Measurements from ENCODE around the gene POLR2C.
A peak's percentile ranks its signal among the peaks of the same experiment; 100 is the strongest.

POLR2C gene

DNA sequence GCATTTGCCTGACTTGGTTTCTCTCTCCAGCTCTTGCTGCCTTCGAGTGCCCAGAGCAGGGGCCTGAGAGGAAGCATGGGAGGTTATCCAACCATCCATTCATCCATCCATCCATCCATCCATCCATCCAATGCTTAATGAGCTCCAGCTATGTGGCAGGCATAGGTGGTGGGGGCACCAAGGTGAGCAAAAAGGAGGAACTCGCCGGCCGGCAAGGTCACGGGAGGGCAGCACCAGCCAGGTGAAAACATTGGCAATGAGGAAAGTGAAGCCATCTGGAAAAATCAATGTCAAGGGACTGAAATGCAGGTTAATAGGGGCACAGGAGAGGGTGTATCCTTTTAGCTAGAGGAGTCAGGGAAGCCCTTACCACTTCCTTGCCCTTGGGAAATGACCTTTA is 42.0 kb downstream of the POLR2C start:
- DNase-seq: no peak

GRCh38 chr16:57505169-57505568 is 42.7 kb downstream of the POLR2C start:
- no peak for DNase-seq

DNA sequence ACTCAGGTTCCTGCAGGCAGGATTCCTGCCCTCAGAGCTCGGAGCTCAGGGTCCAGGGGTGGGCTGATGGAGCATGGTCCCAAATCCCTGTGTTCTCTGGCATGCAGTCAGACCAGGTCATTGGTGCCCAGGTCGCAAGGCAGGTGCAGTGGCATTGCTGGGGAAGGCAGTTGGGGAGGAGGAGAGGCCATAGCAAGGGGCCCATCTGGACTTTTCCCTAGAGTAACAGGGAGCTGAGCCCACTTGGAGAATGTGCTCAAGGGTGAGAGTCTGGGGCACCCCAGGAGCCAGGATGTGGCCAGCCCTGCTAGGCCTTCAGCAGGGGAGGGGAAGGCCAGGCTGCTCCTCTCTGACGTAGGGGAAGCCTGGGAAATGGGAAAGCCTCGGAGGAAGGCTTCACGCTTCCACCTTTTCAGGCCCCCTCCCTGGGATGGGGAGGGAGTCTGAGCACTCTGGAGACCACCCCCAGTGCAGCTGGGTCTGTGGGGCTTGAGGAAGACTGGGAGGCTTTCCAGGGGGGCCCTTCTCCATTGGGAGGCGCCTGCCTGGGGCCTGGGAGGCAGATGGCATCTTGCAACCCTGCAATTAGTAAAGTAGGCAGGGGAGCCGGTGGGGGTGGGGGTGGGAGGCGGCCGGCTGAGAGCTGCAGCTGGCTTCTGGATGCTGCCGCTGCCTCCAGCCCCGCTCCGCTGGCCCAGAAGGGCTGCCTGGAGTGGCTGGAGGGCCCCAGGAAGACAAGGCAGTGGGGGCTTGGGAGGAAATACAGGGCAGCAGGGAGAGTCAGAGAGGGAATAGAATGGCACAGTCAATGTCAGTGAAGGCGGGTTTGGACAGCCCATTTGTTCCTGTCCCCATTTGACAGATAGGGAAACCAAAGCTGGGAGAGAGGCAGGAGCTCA is 44.9 kb downstream of the POLR2C start:
- DNase-seq: peak; percentile 62

DNA sequence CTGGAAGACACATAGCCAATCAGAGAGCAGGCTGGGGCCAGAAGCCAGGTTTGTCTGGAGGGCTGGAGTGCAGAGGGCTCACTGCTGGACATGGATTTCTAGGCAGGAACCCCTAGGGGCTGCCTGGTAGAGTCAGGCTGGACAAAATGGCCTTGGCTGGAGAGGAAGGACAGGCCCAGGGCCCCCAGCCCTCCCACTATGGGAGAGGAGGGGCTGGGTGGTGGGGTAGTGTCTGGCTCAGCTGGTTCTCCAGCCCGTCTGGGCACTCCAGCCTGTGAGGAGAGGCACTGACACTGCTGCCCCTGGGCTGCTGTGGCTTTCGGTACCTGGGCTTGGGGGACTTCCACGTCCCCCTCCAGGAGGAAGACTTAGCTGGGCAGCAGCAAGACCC is 45.6 kb downstream of the POLR2C start:
- DNase-seq: no peak

GRCh38 chr16:57509231-57509923 is 46.9 kb downstream of the POLR2C start:
- no peak for DNase-seq

DNA sequence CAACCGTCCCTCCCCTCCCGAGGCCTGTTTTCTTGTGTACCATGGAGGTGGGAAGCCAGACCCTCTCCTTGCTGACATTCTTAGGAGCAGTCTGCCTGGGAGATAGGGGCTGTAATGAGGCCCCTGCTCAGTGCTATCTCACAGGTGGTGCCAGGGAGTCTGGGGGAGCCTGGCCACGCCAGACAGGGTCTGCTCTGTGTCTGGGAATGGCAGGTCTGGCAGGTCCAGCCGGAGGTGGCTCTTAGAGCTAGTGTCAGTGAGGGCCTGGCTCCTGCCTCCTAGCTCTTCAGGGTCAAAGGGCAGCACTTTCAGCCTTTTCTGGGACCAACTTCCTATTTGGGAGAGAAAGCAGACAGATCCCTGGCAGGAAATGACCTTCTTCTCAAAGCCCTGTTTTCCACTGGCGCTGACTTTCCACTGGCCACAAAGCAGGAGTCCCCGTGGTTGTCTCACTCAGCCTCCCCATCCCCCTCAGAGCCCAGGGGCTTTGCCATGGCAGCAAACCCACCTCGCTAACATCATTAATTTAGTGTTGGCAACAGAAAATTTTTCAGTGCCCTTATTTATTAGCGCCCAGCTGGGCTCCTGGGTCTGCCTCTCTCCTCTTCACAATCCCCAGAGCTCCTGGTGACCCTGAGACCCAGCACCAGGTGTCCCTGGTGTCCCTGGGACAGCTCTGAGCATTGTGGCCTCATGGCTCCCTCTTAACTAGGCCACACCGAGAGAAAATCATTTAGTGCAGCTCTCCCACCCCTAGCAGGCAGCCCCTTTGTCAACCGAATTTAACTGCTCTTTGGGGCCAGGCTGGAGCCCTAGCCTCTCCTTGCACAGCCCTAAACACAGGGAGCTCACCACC is 47.8 kb downstream of the POLR2C start:
- DNase-seq: no peak

GRCh38 chr16:57512296-57513001 is 50.0 kb downstream of the POLR2C start:
- DNase-seq: no peak

DNA sequence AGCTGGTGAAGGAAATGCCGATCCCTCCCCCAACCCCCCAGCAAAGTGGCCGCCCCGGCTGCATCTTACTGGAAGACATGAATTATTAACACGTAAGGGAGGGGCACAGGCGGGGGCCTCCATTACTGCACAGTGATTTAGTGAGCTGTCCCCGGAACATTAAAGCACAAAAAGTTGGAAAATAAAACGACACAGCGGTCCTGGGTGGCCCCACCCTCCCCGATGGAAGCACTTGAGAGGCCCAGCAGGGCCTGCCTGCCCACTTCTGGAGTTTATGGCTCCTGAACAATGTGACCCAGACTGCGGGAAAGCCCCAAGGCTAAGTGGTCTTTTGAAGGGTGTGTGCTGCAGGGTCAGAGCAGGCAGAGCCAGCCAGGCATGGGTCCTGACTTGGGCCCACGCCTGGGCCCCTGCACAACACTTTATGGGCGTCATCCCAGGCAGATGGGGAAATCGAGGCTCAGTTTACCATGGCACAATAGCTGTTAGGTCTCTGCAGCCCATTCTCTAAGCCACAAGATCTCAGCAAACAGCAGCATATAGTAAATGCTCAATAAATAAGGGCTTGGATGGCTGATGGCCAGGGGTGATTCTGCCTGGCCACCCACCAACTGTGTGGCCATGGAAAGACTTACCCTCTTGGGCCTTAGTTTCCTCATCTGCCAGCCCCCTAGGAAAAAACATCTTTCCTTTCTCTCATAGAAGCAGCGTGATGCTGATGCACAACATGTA is 51.1 kb downstream of the POLR2C start:
- DNase-seq: no peak

GRCh38 chr16:57514371-57514770 is 51.9 kb downstream of the POLR2C start:
- no peak for DNase-seq

GRCh38 chr16:57514791-57515600 is 52.5 kb downstream of the POLR2C start:
- DNase-seq: no peak

- DNase-seq: no peak
Observed at GRCh38 chr16:57516176-57516725, 53.8 kb downstream of the POLR2C start.

GRCh38 chr16:57516773-57517172 is 54.3 kb downstream of the POLR2C start:
- DNase-seq: no peak

- DNase-seq: no peak
Observed at GRCh38 chr16:57517397-57518367, 55.2 kb downstream of the POLR2C start.

GRCh38 chr16:57518520-57518919 is 56.0 kb downstream of the POLR2C start:
- DNase-seq: no peak

GRCh38 chr16:57518922-57519321 is 56.4 kb downstream of the POLR2C start:
- no peak for DNase-seq

GRCh38 chr16:57519796-57520360 is 57.4 kb downstream of the POLR2C start:
- no peak for DNase-seq
